WERI-Rb-1 (cell line): ENCODE results near the gene GPR158.

ENCODE experiments used
- DNase-seq: peaks from one replicate; pipeline ENCODE4 v3.0.0-alpha.2; 2020
- H3K27ac ChIP-seq: fragments of 250-450 bp; sonication (Bioruptor Pico); 2 replicates; pipeline ENCODE4 v1.5.1; 2020; ENCODE audit warnings: mild to moderate bottlenecking, moderate library complexity
- H3K27me3 ChIP-seq: fragments of 250-450 bp; sonication (Bioruptor Pico); 2 replicates; pipeline ENCODE4 v1.5.1; 2021; ENCODE audit warnings: mild to moderate bottlenecking, low read depth, moderate library complexity; ENCODE audit not compliant: insufficient read depth, severe bottlenecking
- H3K36me3 ChIP-seq: fragments of 250-450 bp; sonication (Bioruptor Pico); 2 replicates; pipeline ENCODE4 v1.5.1; 2020; ENCODE audit warnings: mild to moderate bottlenecking, moderate library complexity
- H3K4me3 ChIP-seq: 2 replicates; pipeline ENCODE4 v1.5.1; 2011; ENCODE audit warnings: low read depth, mild to moderate bottlenecking, control low read depth, low read length
- H3K9me3 ChIP-seq: fragments of 250-450 bp; sonication (Bioruptor Pico); 2 replicates; pipeline ENCODE4 v1.5.1; 2021; ENCODE audit warnings: mild to moderate bottlenecking, moderate library complexity; ENCODE audit not compliant: severe bottlenecking
- CTCF ChIP-seq: IDR thresholded peaks from 2 replicates; pipeline ENCODE4 v1.5.1; 2011; ENCODE audit warnings: low read depth, mild to moderate bottlenecking, control low read depth, inconsistent platforms, low read length

The GPR158 gene

GRCh38 chr10:25261558-25261957, 86.8 kb downstream of the GPR158 start:
- no peak for DNase-seq
- Histone ChIP-seq H3K36me3 (no peaks in the 10 kb centered on the region), H3K27me3 (no peaks in the 10 kb centered on the region), H3K9me3 (no peaks in the 10 kb centered on the region), H3K4me3 (no peak overlapping the region), H3K27ac (no peak overlapping the region)
- TF ChIP-seq CTCF: no peak

- no peak overlapping the region for H3K4me3 ChIP-seq
- H3K9me3 ChIP-seq: no peaks in the 10 kb centered on the region
- no peaks in the 10 kb centered on the region for H3K27me3 ChIP-seq
- no peak for TF ChIP-seq CTCF
- no peaks in the 10 kb centered on the region for H3K36me3 ChIP-seq
- no peak for DNase-seq
- no peak overlapping the region for H3K27ac ChIP-seq
Measured at GRCh38 chr10:25263931-25264330, 89.1 kb downstream of the GPR158 start.

- Histone ChIP-seq H3K4me3 (no peak overlapping the region), H3K27me3 (no peaks in the 10 kb centered on the region), H3K27ac (no peak overlapping the region), H3K36me3 (no peaks in the 10 kb centered on the region), H3K9me3 (no peaks in the 10 kb centered on the region)
- DNase-seq: no peak
- TF ChIP-seq CTCF: no peak
Measured at GRCh38 chr10:25278180-25278579, 103.4 kb downstream of the GPR158 start.

- DNase-seq: no peak
- Histone ChIP-seq H3K27ac (no peak overlapping the region), H3K4me3 (no peak overlapping the region), H3K27me3 (no peaks in the 10 kb centered on the region), H3K9me3 (no peaks in the 10 kb centered on the region), H3K36me3 (no peaks in the 10 kb centered on the region)
- no peak for TF ChIP-seq CTCF
Measured at GRCh38 chr10:25280076-25280475, 105.3 kb downstream of the GPR158 start.

GRCh38 chr10:25280573-25280972, 105.8 kb downstream of the GPR158 start:
- Histone ChIP-seq H3K27me3 (no peaks in the 10 kb centered on the region), H3K36me3 (no peaks in the 10 kb centered on the region), H3K27ac (no peak overlapping the region), H3K4me3 (no peak overlapping the region), H3K9me3 (no peaks in the 10 kb centered on the region)
- TF ChIP-seq CTCF: no peak
- DNase-seq: no peak

GRCh38 chr10:25285809-25286208, 111.0 kb downstream of the GPR158 start:
- Histone ChIP-seq H3K4me3 (no peak overlapping the region), H3K27ac (no peak overlapping the region), H3K27me3 (no peaks in the 10 kb centered on the region), H3K36me3 (no peaks in the 10 kb centered on the region), H3K9me3 (no peaks in the 10 kb centered on the region)
- no peak for TF ChIP-seq CTCF
- no peak for DNase-seq
